ENCODE results near the gene CNIH1.

DNA sequence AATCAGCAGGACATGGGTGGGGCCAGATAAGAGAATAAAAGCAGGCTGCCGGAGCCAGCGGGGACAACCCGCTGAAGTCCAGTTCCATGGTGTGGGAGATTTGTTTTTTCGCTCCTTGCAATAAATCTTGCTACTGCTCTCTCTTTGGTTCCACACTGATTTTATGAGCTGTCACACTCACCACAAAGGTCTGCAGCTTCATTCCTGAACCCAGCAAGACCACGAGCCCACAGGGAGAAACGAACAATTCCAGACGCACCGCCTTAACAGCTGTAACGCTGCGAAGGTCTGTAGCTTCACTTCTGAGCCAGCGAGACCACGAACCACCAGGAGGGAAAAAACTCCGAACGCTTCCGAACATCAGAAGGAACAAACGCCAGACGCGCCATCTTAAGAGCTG is 2.8 kb upstream of the CNIH1 start:
- TF ChIP-seq, protein P1, sequence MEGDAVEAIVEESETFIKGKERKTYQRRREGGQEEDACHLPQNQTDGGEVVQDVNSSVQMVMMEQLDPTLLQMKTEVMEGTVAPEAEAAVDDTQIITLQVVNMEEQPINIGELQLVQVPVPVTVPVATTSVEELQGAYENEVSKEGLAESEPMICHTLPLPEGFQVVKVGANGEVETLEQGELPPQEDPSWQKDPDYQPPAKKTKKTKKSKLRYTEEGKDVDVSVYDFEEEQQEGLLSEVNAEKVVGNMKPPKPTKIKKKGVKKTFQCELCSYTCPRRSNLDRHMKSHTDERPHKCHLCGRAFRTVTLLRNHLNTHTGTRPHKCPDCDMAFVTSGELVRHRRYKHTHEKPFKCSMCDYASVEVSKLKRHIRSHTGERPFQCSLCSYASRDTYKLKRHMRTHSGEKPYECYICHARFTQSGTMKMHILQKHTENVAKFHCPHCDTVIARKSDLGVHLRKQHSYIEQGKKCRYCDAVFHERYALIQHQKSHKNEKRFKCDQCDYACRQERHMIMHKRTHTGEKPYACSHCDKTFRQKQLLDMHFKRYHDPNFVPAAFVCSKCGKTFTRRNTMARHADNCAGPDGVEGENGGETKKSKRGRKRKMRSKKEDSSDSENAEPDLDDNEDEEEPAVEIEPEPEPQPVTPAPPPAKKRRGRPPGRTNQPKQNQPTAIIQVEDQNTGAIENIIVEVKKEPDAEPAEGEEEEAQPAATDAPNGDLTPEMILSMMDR (IDR thresholded peaks at IDR 0.05) = no peak
- TF ChIP-seq POLR2AphosphoS5 (IDR thresholded peaks at IDR 0.05) (no peak), POLR2A (IDR thresholded peaks at IDR 0.05) (no peak), EP300 (IDR thresholded peaks at IDR 0.05) (no peak)

Data from upper lobe of left lung (tissue), 4 donors.